Erythroblast (primary cell): ENCODE results near the gene DNAJB1.
"Not testable (repeated sequence)": the region's sequence is repeated elsewhere in the genome, so short reads cannot be mapped to it uniquely, and the experiment has no call there.

ENCODE experiments used
- DNase-seq, 2 experiments: peaks; one replicate each; lab custom pipeline; 2025; lab: John Stamatoyannopoulos, UW
- GATA1 ChIP-seq: IDR thresholded peaks from 2 replicates; pipeline ENCODE4 v1.6.1; 2011; ENCODE audit warnings: low read depth, mild to moderate bottlenecking, control low read depth, low read length, moderate library complexity
- POLR2A ChIP-seq: IDR thresholded peaks from 2 replicates; pipeline ENCODE4 v1.6.1; 2011; ENCODE audit warnings: mild to moderate bottlenecking, low read length

Gene DNAJB1

GRCh38 chr19:14559916-14560775, 41.9 kb upstream of the DNAJB1 start:
- TF ChIP-seq POLR2A (no peak), GATA1 (no peak)
- no peak for DNase-seq

GRCh38 chr19:14558370-14559066, 40.3 kb upstream of the DNAJB1 start:
- TF ChIP-seq GATA1 (no peak), POLR2A (no peak)
- no peak for DNase-seq

GRCh38 chr19:14556662-14557188, 38.5 kb upstream of the DNAJB1 start:
- peak; percentile 87 to 92 for DNase-seq
- no peak for TF ChIP-seq POLR2A
- no peak for TF ChIP-seq GATA1

- TF ChIP-seq POLR2A (no peak), GATA1 (no peak)
- no peak for DNase-seq
Measured at GRCh38 chr19:14555918-14556661, 37.9 kb upstream of the DNAJB1 start.

- TF ChIP-seq POLR2A = no peak
- TF ChIP-seq GATA1 = no peak
- DNase-seq = no peak
Measured at GRCh38 chr19:14554382-14554812, 36.2 kb upstream of the DNAJB1 start.

GRCh38 chr19:14553939-14554243, 35.7 kb upstream of the DNAJB1 start:
- no peak for TF ChIP-seq GATA1
- TF ChIP-seq POLR2A = no peak

GRCh38 chr19:14553042-14553938, 35.1 kb upstream of the DNAJB1 start:
- DNase-seq = no peak

More at GRCh38 chr19:14553939-14554243, 35.7 kb upstream of the DNAJB1 start:
- DNase-seq = no peak

GRCh38 chr19:14552006-14552360, 33.8 kb upstream of the DNAJB1 start:
- not testable (repeated sequence) for DNase-seq

More at GRCh38 chr19:14553042-14553938, 35.1 kb upstream of the DNAJB1 start:
- no peak for TF ChIP-seq GATA1
- no peak for TF ChIP-seq POLR2A

- peak; percentile 87 to 89 for DNase-seq
Measured at GRCh38 chr19:14551134-14552005, 33.2 kb upstream of the DNAJB1 start.

GRCh38 chr19:14550201-14550754, 32.1 kb upstream of the DNAJB1 start:
- DNase-seq = no peak
- TF ChIP-seq GATA1 (no peak), POLR2A (no peak)

- no peak for TF ChIP-seq GATA1
- no peak for TF ChIP-seq POLR2A
- no peak for DNase-seq
Measured at GRCh38 chr19:14545716-14546082, 27.5 kb upstream of the DNAJB1 start.

- no peak for DNase-seq
- TF ChIP-seq GATA1 (no peak), POLR2A (no peak)
Measured at GRCh38 chr19:14544977-14545715, 26.9 kb upstream of the DNAJB1 start.
